IgD-negative memory B cell (primary cell): Measurements from ENCODE around the gene TSSK2. TPM values are rescaled to one million over a fixed set of nuclear protein-coding genes. Genes with fewer than 3 reads are reported as not detected.

Experiments used
- H3K27ac Mint-ChIP-seq, 3 donors: one replicate each; pipeline ENCODE4 v1.8.0; 2020 to 2022; ENCODE audit warnings: mild to moderate bottlenecking in 3 of 3, mixed read lengths in 3 of 3, moderate library complexity in 1 of 3
- H3K27me3 Mint-ChIP-seq: one replicate; pipeline ENCODE4 v1.8.0; 2021; ENCODE audit warnings: mixed read lengths
- H3K36me3 Mint-ChIP-seq: one replicate; pipeline ENCODE4 v1.8.0; 2020; ENCODE audit warnings: mild to moderate bottlenecking, mixed read lengths
- H3K4me1 Mint-ChIP-seq, 3 donors: one replicate each; pipeline ENCODE4 v1.8.0; 2020 to 2022; ENCODE audit warnings: mixed read lengths in 3 of 3, mild to moderate bottlenecking in 1 of 3
- H3K4me3 Mint-ChIP-seq, 4 donors: one replicate each; pipeline ENCODE4 v1.8.0; 2020 to 2022; ENCODE audit warnings: mild to moderate bottlenecking in 4 of 4, mixed read lengths in 4 of 4, moderate library complexity in 3 of 4
- H3K9me3 Mint-ChIP-seq, 3 donors: one replicate each; pipeline ENCODE4 v1.8.0; 2020 to 2021; ENCODE audit warnings: mixed read lengths in 3 of 3, mild to moderate bottlenecking in 1 of 3
- polyA plus RNA-seq: library from polyadenylated mRNA; unstranded; fragments of 300-500 nt; fragmentation: Illumina TruSeq; gene quantifications from one replicate; pipeline ENCODE4 v1.2.3, GENCODE V29; 2021

TSSK2 gene
- polyA plus RNA-seq, 1 donor from 2014 or later = not detected

DNA sequence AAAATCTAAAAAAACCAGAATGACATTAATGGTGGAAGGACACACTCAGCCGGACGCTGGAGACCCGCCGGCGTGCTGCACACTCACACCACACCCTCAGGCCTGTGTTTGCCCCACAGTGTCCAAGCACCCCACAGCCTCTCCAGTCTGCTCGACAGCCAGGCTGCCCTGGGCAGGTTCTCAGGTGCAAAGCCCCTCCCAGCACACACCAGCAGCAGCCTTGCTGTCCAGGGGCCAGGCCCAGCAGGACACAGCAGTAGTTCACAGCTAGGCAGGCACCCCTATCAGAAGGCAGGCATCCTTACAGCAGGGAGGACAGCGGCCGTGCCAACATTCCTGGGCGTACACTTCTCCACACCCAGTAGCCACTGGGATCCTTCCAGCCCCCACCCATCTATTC, 49.1 kb downstream of the TSSK2 start:
- Mint-ChIP-seq H3K9me3 (no peaks in the 10 kb centered on the region), H3K27ac (peak overlapping the region in 1 of 3 donors; percentile 98), H3K4me1 (peaks cover 9 to 14% (median 14%) of the 10 kb centered on the region in 3 donors), H3K36me3 (no peaks in the 10 kb centered on the region), H3K27me3 (peaks cover 2% of the 10 kb centered on the region), H3K4me3 (peak overlapping the region in 1 of 4 donors; percentile 100)

DNA sequence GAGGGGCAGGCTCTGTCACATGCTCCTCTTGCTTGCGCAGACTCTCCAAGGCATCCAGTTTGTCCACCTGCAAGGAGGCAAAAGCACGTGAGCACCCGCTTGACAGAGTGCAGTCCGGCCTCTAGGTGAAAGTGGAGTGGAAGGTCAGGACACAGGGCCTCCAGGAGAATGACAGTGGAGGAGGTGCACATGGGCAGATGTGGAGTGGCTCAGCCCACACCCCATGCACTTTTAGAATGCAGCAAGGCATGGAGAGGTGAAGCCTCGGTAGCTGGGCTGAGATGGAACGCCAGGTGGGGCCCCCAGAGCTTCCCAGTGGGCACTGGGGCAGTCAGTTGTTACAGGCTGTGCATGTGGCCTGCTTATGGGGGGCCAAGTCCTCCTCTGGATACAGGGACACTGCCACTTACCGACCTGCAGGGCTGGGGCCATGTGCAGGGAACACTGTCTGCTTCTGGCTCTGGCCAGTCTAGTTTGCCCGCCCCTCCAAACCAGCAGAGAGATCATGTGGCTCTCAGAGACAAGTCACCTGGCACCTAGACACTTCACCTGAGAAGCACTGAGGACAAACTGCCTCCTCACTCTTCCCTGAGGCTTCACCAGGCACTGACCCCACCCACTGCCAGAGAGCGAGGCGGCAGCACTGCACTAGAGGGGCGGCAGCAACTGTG, 49.8 kb downstream of the TSSK2 start:
- Mint-ChIP-seq H3K27ac (peak overlapping the region in 1 of 3 donors; percentile 50), H3K4me3 (peak overlapping the region in 1 of 4 donors; percentile 100), H3K4me1 (peaks cover 9 to 14% (median 14%) of the 10 kb centered on the region in 3 donors), H3K36me3 (no peaks in the 10 kb centered on the region), H3K9me3 (no peaks in the 10 kb centered on the region), H3K27me3 (peaks cover 2% of the 10 kb centered on the region)

DNA sequence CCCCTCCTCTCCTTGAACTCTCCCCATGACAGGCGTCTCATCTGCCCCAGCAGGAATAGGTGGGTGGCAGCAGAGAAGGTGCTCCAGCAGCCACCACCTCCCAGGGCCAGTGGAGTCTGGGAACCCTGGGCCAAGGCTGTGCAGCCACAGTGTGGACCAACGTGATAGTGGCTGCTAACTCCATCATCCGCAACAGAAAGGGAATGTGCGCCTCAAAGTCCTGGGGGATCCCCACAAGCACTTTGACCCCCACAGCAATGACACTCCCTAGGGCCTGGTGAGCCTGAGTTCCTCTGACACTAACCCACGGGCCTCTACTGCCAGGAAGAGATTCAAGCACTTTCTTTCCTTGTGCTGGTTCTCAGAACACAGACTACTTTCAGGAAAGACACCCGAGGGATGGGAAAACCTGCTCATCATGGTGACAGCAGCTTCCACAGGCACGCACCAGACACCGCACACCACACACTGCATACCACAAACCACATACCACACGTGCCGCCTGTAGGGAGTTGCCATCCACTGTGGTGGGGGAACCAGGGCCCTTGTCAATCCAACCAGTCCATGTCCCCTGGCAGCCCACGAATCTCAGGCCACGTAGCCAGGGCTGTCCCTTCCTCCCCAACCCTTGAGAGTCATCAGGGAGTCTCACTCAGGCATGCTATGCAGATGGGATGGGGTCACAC, 50.8 kb downstream of the TSSK2 start:
- Mint-ChIP-seq H3K36me3 (no peaks in the 10 kb centered on the region), H3K4me3 (peak overlapping the region in 2 of 4 donors; percentile 39 to 56), H3K27ac (peak overlapping the region in 1 of 3 donors; percentile 61), H3K4me1 (peaks cover 7 to 14% (median 14%) of the 10 kb centered on the region in 3 donors), H3K27me3 (peaks cover 2% of the 10 kb centered on the region), H3K9me3 (no peaks in the 10 kb centered on the region)

Other genes with a start within 250 kb of the TSSK2 start
- gene DGCR6, start 225.0 kb upstream of the TSSK2 start, polyA plus RNA-seq = 0.25 TPM
- gene PRODH, start 195.0 kb upstream of the TSSK2 start, polyA plus RNA-seq = not detected
- 29.1 TPM for gene DGCR2, start 8.9 kb upstream of the TSSK2 start, polyA plus RNA-seq
- gene ESS2, start 13.3 kb downstream of the TSSK2 start, polyA plus RNA-seq = 12.5 TPM
- gene GSC2, start 19.0 kb downstream of the TSSK2 start, polyA plus RNA-seq = not detected
- gene SLC25A1, start 47.4 kb downstream of the TSSK2 start, polyA plus RNA-seq = 113 TPM
- 1.3 TPM for gene CLTCL1, start 160.4 kb downstream of the TSSK2 start, polyA plus RNA-seq